RCC 7860 (cell line): ENCODE measurements around the gene ARHGAP32.
"Not testable (repeated sequence)": the region's sequence is repeated elsewhere in the genome, so short reads cannot be mapped to it uniquely, and the experiment has no call there.

ENCODE experiments used
- DNase-seq: peaks from one replicate; pipeline ENCODE4 v3.0.0-alpha.2; 2015; ENCODE audit warnings: low spot score
- FAIRE-seq: peaks from 2 replicates; lab custom pipeline; 2012; peaks lifted over from hg19 to GRCh38; lab: Jason Lieb, UNC

The ARHGAP32 gene

DNA sequence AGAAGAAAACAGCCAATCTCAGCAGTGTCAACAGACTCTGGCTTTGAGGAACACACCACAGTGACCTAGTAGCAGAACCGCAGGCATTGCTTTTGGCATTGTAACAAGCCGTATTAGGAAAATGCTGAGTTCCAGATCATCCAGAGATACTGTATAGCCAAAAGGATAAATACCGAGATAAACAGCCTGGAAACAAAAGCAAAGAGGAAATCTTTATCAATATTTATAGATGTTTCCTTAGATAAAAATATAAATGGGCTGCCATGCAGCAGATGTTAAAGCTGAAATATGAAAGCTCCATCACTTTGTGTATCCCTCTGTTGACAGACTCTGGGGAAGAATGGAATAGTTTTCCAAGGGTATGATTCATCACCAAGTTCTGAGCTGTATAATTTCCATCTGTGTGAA is 150.5 kb downstream of the ARHGAP32 start:
- DNase-seq, result no peak
- FAIRE-seq, result no peak

GRCh38 chr11:129040934-129041333 is 151.2 kb downstream of the ARHGAP32 start:
- no peak for DNase-seq
- no peak for FAIRE-seq

DNA sequence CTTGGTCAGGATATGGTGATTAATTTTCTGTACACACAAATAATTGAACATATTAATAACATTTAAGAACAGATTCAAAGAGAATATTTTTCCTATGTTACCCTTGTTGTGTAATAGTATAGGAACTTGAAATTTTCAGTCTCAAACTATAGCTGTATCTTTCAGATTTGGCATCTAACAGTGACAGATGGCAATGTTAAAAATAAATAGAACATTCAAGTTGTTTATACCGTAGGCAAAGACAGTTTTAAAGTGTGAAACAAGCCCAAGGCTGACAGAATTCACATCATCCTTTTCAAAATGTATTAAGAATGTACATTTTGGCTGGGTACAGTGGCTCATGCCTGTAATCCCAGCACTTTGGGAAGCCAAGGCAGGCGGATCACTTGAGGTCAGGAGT is 156.9 kb downstream of the ARHGAP32 start:
- DNase-seq (no peak), FAIRE-seq (no peak)

GRCh38 chr11:129034001-129034400 is 158.1 kb downstream of the ARHGAP32 start:
- DNase-seq, result no peak
- FAIRE-seq, result no peak

GRCh38 chr11:129023968-129024676 is 168.0 kb downstream of the ARHGAP32 start:
- no peak for FAIRE-seq
- no peak for DNase-seq

DNA sequence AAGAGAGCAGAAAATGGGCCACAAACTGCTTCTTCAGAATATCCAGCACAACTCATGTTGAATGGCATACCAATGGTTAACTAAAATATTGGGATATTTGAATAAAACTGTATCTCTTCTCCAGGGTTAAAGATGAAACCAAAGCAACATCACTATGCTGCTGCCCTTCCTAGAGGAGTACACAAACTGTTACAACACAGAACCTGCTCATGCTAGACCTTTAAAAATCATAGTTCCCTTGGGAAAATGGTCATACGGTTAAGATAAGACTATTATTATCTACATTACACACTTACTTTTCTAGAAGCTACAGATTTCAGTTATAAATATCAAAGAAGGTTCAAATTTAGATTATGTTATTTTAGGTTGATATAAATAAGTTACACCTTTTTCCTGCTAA is 170.8 kb downstream of the ARHGAP32 start:
- FAIRE-seq (no peak), DNase-seq (no peak)

GRCh38 chr11:129018991-129019390 is 173.1 kb downstream of the ARHGAP32 start:
- no peak for DNase-seq
- no peak for FAIRE-seq

DNA sequence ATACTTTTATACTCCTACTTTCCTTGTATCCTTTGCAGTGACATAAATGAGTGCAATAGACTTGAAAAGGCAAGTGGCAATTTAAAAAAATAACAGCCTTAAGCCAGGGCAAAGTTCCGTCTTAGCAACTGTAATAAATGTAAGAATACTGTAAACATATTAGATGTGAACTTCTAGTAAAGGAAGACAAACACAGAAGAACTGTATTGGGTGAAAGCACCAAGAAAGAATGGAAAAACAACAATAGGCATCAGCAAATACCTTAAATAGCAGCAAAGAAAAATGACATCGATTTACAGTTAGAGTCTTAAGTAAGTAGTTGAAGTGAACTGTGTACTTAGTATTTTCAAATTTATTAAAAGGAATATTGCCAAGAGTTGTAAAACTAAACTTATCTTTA is 174.0 kb downstream of the ARHGAP32 start:
- FAIRE-seq, result no peak
- DNase-seq, result no peak

DNA sequence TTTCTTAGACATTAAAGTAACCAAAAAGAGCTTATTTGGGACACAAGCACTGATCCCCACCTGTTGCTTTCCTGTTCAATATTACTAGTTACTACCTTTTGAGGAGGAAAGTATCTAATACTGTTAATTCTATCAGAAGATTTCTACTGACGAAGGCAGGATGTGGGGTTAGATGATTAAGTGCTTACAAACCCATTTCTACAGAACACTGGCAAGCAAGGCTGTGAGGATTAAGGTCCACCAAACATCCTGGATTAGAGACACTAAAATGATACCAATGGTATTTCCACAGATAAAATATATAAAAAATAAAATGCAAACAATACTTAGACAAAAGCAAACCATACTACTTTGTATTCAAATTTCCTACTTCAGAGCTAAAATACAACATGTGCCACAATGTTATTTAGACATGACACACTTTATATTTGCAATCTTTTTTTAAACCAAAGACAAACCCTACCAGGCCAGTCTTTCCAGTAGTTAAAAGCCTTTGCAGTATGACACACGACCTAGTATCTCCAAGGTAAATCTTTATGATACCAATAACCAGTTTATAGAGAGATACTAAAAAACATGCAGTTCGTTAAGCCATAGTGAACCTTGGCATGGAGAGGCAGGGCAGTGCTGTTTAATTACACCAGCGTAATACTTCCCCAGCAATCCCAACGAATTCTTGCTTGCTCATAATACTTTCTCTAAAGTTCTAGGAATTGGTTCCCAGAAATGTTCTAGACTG is 178.2 kb downstream of the ARHGAP32 start:
- DNase-seq, result no peak
- no peak for FAIRE-seq

- FAIRE-seq, result no peak
Observed at GRCh38 chr11:129012880-129013279, 179.2 kb downstream of the ARHGAP32 start.

DNA sequence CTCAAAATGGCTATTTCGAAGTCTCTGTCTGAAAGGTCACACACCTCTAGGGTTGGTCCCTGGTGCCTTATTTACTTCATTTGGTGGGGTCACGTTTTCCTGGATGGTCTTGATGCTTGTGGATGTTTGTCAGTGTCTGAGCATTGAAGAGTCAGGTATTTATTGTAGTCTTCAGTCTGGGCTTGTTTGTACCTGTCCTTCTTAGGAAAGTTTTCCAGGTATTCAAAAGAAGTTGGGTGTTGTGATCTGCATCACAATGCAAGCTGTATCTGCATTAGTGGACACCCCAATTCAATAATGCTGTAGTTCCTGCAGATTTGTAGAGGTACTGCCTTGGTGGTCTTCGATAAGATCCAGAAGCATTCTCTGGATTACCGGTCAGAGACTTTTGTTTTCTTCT is 186.0 kb downstream of the ARHGAP32 start:
- FAIRE-seq, result no peak
- no peak for DNase-seq

More at GRCh38 chr11:129012880-129013279, 179.2 kb downstream of the ARHGAP32 start:
- no peak for DNase-seq

DNA sequence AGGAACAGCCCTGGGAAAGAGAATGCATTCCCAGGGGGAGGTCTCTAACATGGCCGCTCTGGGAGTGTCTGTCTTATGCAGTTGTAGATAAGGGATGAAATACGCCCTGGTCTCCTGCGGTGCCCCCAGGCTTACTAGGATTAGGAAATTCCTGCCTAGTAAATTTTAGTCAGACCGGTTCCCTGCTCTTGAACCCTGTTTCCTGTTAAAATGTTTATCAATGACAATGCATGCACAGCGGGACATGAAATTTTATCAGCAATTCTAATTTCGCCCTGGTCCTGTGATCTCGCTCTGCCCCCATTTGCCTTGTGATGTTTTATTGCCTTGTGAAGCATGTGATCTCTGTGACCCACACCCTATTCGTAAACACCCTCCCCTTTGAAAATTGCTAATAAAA is 193.0 kb downstream of the ARHGAP32 start:
- not testable (repeated sequence) for FAIRE-seq, DNase-seq

GRCh38 chr11:128988242-128988970 is 203.7 kb downstream of the ARHGAP32 start:
- FAIRE-seq (no peak), DNase-seq (no peak)

GRCh38 chr11:128985880-128986279 is 206.2 kb downstream of the ARHGAP32 start:
- FAIRE-seq, result no peak

GRCh38 chr11:128983023-128983422 is 209.1 kb downstream of the ARHGAP32 start:
- no peak for DNase-seq
- no peak for FAIRE-seq

More at GRCh38 chr11:128985880-128986279, 206.2 kb downstream of the ARHGAP32 start:
- no peak for DNase-seq

DNA sequence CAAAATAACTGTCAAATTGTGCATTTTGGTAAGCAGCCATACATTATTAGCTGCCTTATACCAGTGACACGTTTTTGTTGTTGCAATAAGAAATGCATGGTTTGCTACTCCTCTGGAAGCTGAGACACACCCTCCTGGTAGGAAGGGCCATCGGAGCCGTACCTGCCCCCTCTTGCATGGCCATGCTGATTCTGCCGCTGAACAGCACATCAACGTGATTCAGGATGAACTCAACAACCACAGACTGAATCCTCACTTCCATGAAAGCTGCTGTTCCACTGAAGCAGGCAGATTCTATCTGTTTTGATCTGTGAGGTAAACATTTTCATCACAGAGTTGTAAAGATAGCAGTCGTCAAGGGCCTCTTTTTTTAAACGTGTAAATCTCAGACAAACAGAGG is 210.9 kb downstream of the ARHGAP32 start:
- DNase-seq (no peak), FAIRE-seq (no peak)

GRCh38 chr11:128970598-128971190 is 221.4 kb downstream of the ARHGAP32 start:
- DNase-seq (no peak), FAIRE-seq (no peak)

GRCh38 chr11:128968916-128969315 is 223.2 kb downstream of the ARHGAP32 start:
- FAIRE-seq, result no peak
- DNase-seq, result no peak

- FAIRE-seq, result no peak
Observed at GRCh38 chr11:128967578-128967977, 224.5 kb downstream of the ARHGAP32 start.

DNA sequence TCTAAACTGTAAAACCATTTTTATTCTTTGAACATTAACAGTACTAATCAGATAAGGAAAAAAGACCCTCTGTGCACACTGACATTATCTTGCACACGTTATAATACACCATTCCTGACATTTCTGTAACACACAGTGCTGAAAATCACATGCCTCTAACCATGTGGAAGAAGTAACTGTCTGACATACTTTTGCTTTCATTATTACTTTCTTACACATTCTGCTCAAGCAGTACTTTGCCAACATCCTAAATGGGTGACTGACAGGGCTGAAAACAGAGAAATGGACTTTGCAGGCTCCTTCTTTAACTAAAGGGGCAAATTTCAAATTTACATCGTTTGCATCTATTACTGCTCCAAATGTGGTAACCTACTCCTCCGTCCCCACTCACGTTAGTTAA is 226.6 kb downstream of the ARHGAP32 start:
- FAIRE-seq (no peak), DNase-seq (no peak)

More at GRCh38 chr11:128967578-128967977, 224.5 kb downstream of the ARHGAP32 start:
- DNase-seq, result no peak

- FAIRE-seq (no peak), DNase-seq (no peak)
Observed at GRCh38 chr11:128964463-128964930, 227.6 kb downstream of the ARHGAP32 start.
